ENCODE data around the gene DPP3. TPM values are rescaled to one million over a fixed set of nuclear protein-coding genes. Genes with fewer than 3 reads are reported as not detected.

DPP3 gene
- polyA plus RNA-seq, 3 donors, result 22.4 to 37.0 (median 26.7) TPM

- Histone ChIP-seq H3K4me2 (replicated peaks; ENCODE audit: extremely low read depth, low read length, poor library complexity, severe bottlenecking) (no peak overlapping the region), H3K79me2 (ENCODE audit: insufficient read depth, low read length) (no peaks in the 10 kb centered on the region), H3K9me3 (replicated peaks in 1 of 2; ENCODE audit: control insufficient read depth in 1 of 2, insufficient read depth in 1 of 2, low read length in 2 of 2) (no peaks in the 10 kb centered on the region), H3K27ac (ENCODE audit: low read depth in 1 of 2, low read length in 2 of 2) (no peak overlapping the region), H3K9ac (ENCODE audit: insufficient read depth, low read length, poor library complexity, severe bottlenecking) (no peak overlapping the region), H3K36me3 (replicated peaks in 1 of 2; ENCODE audit: control insufficient read depth in 1 of 2, insufficient read depth in 2 of 2, low read length in 2 of 2) (peaks cover 9 to 49% of the 10 kb centered on the region in 2 donors), H3K27me3 (ENCODE audit: control insufficient read depth in 2 of 2, insufficient read depth in 2 of 2, low read length in 2 of 2) (no peaks in the 10 kb centered on the region), H4K20me1 (ENCODE audit: insufficient read depth, low read length) (peaks cover 22% of the 10 kb centered on the region), H3K4me3 (replicated peaks in 1 of 3; ENCODE audit: low read depth in 2 of 3, low read length in 3 of 3) (no peak overlapping the region), H2AFZ (ENCODE audit: insufficient read depth, low read depth, low read length, poor library complexity, severe bottlenecking) (no peak overlapping the region), H3K4me1 (ENCODE audit: control insufficient read depth in 1 of 2, insufficient read depth in 2 of 2, low read length in 2 of 2) (peaks cover 15 to 18% of the 10 kb centered on the region in 2 donors)
- 100% methylated on average over 10 of the region's 16 CpGs for WGBS (ENCODE audit: insufficient coverage)
- Mint-ChIP-seq H3K4me1 (peaks cover 19% of the 10 kb centered on the region), H3K27me3 (ENCODE audit: low read depth in 3 of 3) (peaks cover 0 to 1% (median 0%) of the 10 kb centered on the region in 3 donors), H3K27ac (peak overlapping the region in 2 of 7 donors; percentile 24 to 79), H3K36me3 (peaks cover 38 to 58% of the 10 kb centered on the region in 2 donors), H3K9me3 (no peaks in the 10 kb centered on the region), H3K4me3 (no peak overlapping the region)
- no peak for DNase-seq
- no peak for TF ChIP-seq CTCF (IDR thresholded peaks at IDR 0.05)
- intact Hi-C loops (cut with micrococcal nuclease), result no loop called here
These were observed 9.1 kb upstream of the DPP3 start for GRCh38 chr11:66471142-66471541.

DNA sequence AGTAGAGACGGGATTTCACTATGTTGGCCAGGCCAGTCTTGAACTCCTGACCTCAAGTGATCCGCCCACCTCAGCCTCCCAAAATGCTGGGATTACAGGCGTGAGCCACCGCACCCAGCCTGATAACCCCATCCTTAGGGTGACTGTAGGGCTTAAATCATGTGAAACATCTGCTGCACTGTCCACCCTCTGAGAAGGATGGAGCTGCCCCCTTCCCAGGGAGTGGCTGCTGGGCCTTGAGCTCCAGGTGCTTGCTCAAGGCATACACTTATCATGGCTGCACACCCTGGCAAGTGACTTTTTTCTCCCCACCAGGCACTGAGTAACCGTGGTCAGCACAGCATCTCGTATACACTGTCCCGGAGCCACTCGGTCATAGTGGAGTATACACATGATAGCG lies 8.2 kb upstream of the DPP3 start:
- DNase-seq, result no peak
- peaks cover 9 to 49% of the 10 kb centered on the region in 2 donors for H3K36me3 ChIP-seq (replicated peaks in 1 of 2; ENCODE audit: control insufficient read depth in 1 of 2, insufficient read depth in 2 of 2, low read length in 2 of 2)
- peaks cover 0 to 3% (median 0%) of the 10 kb centered on the region in 3 donors for H3K27me3 Mint-ChIP-seq (ENCODE audit: low read depth in 3 of 3)
- no peak overlapping the region for H2AFZ ChIP-seq (ENCODE audit: insufficient read depth, low read depth, low read length, poor library complexity, severe bottlenecking)
- H3K4me2 ChIP-seq (replicated peaks; ENCODE audit: extremely low read depth, low read length, poor library complexity, severe bottlenecking), result no peak overlapping the region
- intact Hi-C loops (cut with micrococcal nuclease), result no loop called here
- TF ChIP-seq CTCF (IDR thresholded peaks at IDR 0.05), result no peak
- no peak overlapping the region for H3K9ac ChIP-seq (ENCODE audit: insufficient read depth, low read length, poor library complexity, severe bottlenecking)
- H3K4me1 ChIP-seq (ENCODE audit: control insufficient read depth in 1 of 2, insufficient read depth in 2 of 2, low read length in 2 of 2), result peaks cover 12 to 14% of the 10 kb centered on the region in 2 donors
- no peaks in the 10 kb centered on the region for H3K79me2 ChIP-seq (ENCODE audit: insufficient read depth, low read length)
- no peak overlapping the region for H3K27ac Mint-ChIP-seq
- no peaks in the 10 kb centered on the region for H3K9me3 Mint-ChIP-seq
- peaks cover 17% of the 10 kb centered on the region for H3K4me1 Mint-ChIP-seq
- no peak overlapping the region for H3K4me3 Mint-ChIP-seq
- H4K20me1 ChIP-seq (ENCODE audit: insufficient read depth, low read length), result peaks cover 27% of the 10 kb centered on the region
- H3K4me3 ChIP-seq (replicated peaks in 1 of 3; ENCODE audit: low read depth in 2 of 3, low read length in 3 of 3), result no peak overlapping the region
- peaks cover 42 to 65% of the 10 kb centered on the region in 2 donors for H3K36me3 Mint-ChIP-seq
- no peak overlapping the region for H3K27ac ChIP-seq (ENCODE audit: low read depth in 1 of 2, low read length in 2 of 2)
- 95% methylated on average over 5 of the region's 9 CpGs for WGBS (ENCODE audit: insufficient coverage)
- H3K9me3 ChIP-seq (replicated peaks in 1 of 2; ENCODE audit: control insufficient read depth in 1 of 2, insufficient read depth in 1 of 2, low read length in 2 of 2), result no peaks in the 10 kb centered on the region
- no peaks in the 10 kb centered on the region for H3K27me3 ChIP-seq (ENCODE audit: control insufficient read depth in 2 of 2, insufficient read depth in 2 of 2, low read length in 2 of 2)

Measured in CD14-positive monocyte (primary cell).